Endothelial cell of umbilical vein (primary cell): ENCODE measurements around the gene WDR5.

Experiments used
- CTCF ChIP-seq, 2 donors: IDR thresholded peaks; 1 replicate in 1 of 2; 2 replicates in 1 of 2; pipeline ENCODE4 v1.5.1; 2011; ENCODE audit warnings: low read length in 2 of 2, mild to moderate bottlenecking in 2 of 2, moderate library complexity in 2 of 2, control low read depth in 1 of 2, inconsistent platforms in 1 of 2, low read depth in 1 of 2; ENCODE audit not compliant: insufficient read depth in 1 of 2; ENCODE audit errors: extremely low read depth in 1 of 2
- EZH2 ChIP-seq: IDR thresholded peaks from 2 replicates; pipeline ENCODE4 v1.6.1; 2012; ENCODE audit warnings: borderline replicate concordance, low read depth, mild to moderate bottlenecking, moderate library complexity, low read length, inconsistent platforms; ENCODE audit not compliant: severe bottlenecking
- FOS ChIP-seq: IDR thresholded peaks from 2 replicates; pipeline ENCODE4 v1.6.1; 2011; ENCODE audit warnings: mild to moderate bottlenecking, low read length, moderate library complexity, borderline replicate concordance; ENCODE audit not compliant: insufficient read depth
- GATA2 ChIP-seq: IDR thresholded peaks from 2 replicates; pipeline ENCODE4 v1.7.0; 2011; ENCODE audit warnings: low read depth, mild to moderate bottlenecking, moderate library complexity, mixed read lengths, low read length; ENCODE audit not compliant: insufficient read length, insufficient read depth
- JUN ChIP-seq: IDR thresholded peaks from 2 replicates; pipeline ENCODE4 v1.6.1; 2011; ENCODE audit warnings: borderline replicate concordance, low read depth; ENCODE audit not compliant: insufficient read length, insufficient read depth
- POLR2A ChIP-seq: IDR thresholded peaks from 2 replicates; pipeline ENCODE4 v1.6.1; 2012; ENCODE audit warnings: low read depth, mild to moderate bottlenecking, control low read depth, low read length
- POLR2AphosphoS5 ChIP-seq: IDR thresholded peaks from 2 replicates; pipeline ENCODE4 v1.6.1; 2012; ENCODE audit warnings: low read depth, mild to moderate bottlenecking, control low read depth, low read length, moderate library complexity; ENCODE audit not compliant: insufficient read depth

GRCh38 chr9:134138292-134138691 lies 2.4 kb downstream of the WDR5 start:
- no peak for TF ChIP-seq CTCF (IDR thresholded peaks at IDR 0.05; ENCODE audit: extremely low read depth in 1 of 2, insufficient read depth in 1 of 2, low read depth in 1 of 2, low read length in 2 of 2)
- no peak for TF ChIP-seq EZH2
- TF ChIP-seq GATA2: no peak
- TF ChIP-seq POLR2A: no peak
- no peak for TF ChIP-seq POLR2AphosphoS5
- no peak for TF ChIP-seq FOS
- TF ChIP-seq JUN: no peak
